Activated T-cell treated with anti-CD3 and anti-CD28 coated beads, Interleukin-2, amount 50 U/mL, for 4 hours (primary cell): ENCODE measurements around the gene MBTPS2. TPM values are rescaled to one million over a fixed set of nuclear protein-coding genes. Genes with fewer than 3 reads are reported as not detected.

Source experiments
- ATAC-seq, 2 donors: fragments of 200-7000 bp; cut with Tn5 transposase; one replicate each; pipeline ENCODE4 v1.10.0; 2021
- DNase-seq: peaks from one replicate; pipeline ENCODE4 v3.0.0-alpha.2; 2020
- H3K27me3 Mint-ChIP-seq: one replicate; pipeline ENCODE4 v1.8.0; 2021; ENCODE audit warnings: low read depth, mixed read lengths
- H3K36me3 Mint-ChIP-seq: one replicate; pipeline ENCODE4 v1.8.0; 2022; ENCODE audit warnings: mixed read lengths; ENCODE audit not compliant: insufficient read depth
- H3K4me1 Mint-ChIP-seq: one replicate; pipeline ENCODE4 v1.8.0; 2021; ENCODE audit warnings: low read depth, mixed read lengths
- H3K4me3 Mint-ChIP-seq: one replicate; pipeline ENCODE4 v1.8.0; 2021; ENCODE audit warnings: mild to moderate bottlenecking, moderate library complexity, mixed read lengths
- H3K9me3 Mint-ChIP-seq: one replicate; pipeline ENCODE4 v1.8.0; 2021; ENCODE audit warnings: mixed read lengths
- total RNA-seq, 3 donors: library from RNA; stranded (reverse); gene quantifications; one replicate each; pipeline ENCODE4 v1.2.1, GENCODE V29; 2021

Gene MBTPS2
- total RNA-seq, 3 donors from 2014 or later, result 6.2 to 7.4 (median 6.4) TPM

DNA sequence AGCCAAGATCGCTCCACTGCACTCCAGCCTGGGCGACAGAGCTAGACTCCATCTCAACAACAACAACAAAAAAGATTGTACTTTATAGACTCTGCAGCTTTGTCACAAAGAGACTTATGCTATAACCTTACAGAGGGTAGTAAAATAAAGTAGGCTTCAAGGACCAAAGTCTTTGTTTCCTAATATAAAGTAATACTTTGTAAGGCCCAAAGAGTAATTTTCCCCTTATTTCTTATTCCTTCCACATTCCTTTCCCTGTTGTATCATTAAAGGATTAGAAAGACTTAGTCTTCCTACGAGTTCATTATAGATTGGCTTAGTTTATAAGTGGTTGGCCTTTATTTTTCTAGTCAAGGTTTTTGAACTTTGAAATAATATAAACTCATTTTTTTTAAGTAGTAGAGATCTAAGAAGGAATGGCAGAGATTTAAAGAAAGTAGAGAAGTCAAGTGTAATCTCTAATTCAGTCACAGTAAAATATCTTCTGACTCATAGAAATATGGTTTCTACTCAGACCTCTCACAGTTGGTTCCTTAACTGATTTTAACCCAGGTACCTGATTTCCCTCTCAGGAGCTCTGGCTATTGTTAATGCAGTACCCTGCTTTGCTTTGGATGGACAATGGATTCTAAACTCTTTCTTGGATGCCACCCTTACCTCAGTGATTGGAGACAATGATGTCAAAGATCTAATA lies 42.6 kb downstream of the MBTPS2 start:
- H3K4me1 Mint-ChIP-seq, result no peaks in the 10 kb centered on the region
- DNase-seq, result no peak
- no peaks in the 10 kb centered on the region for H3K9me3 Mint-ChIP-seq
- ATAC-seq, result no peak
- H3K4me3 Mint-ChIP-seq, result no peak overlapping the region
- no peaks in the 10 kb centered on the region for H3K27me3 Mint-ChIP-seq
- peaks cover 5% of the 10 kb centered on the region for H3K36me3 Mint-ChIP-seq

- H3K9me3 Mint-ChIP-seq, result no peaks in the 10 kb centered on the region
- H3K36me3 Mint-ChIP-seq, result peaks cover 7% of the 10 kb centered on the region
- H3K27me3 Mint-ChIP-seq, result no peaks in the 10 kb centered on the region
- no peak overlapping the region for H3K4me3 Mint-ChIP-seq
- ATAC-seq (no peak), DNase-seq (no peak)
- no peaks in the 10 kb centered on the region for H3K4me1 Mint-ChIP-seq
Measured at GRCh38 chrX:21883258-21883657, 43.8 kb downstream of the MBTPS2 start.

- Mint-ChIP-seq H3K36me3 (peaks cover 7% of the 10 kb centered on the region), H3K27me3 (no peaks in the 10 kb centered on the region), H3K4me1 (no peaks in the 10 kb centered on the region), H3K4me3 (no peak overlapping the region), H3K9me3 (no peaks in the 10 kb centered on the region)
- DNase-seq (no peak), ATAC-seq (no peak)
Measured at GRCh38 chrX:21885568-21885967, 46.2 kb downstream of the MBTPS2 start.

GRCh38 chrX:21905313-21905712 lies 65.9 kb downstream of the MBTPS2 start:
- Mint-ChIP-seq H3K4me1 (no peaks in the 10 kb centered on the region), H3K36me3 (no peaks in the 10 kb centered on the region), H3K4me3 (no peak overlapping the region), H3K27me3 (no peaks in the 10 kb centered on the region), H3K9me3 (no peaks in the 10 kb centered on the region)
- DNase-seq, result no peak
- no peak for ATAC-seq

- H3K36me3 Mint-ChIP-seq, result no peaks in the 10 kb centered on the region
- H3K27me3 Mint-ChIP-seq, result no peaks in the 10 kb centered on the region
- no peaks in the 10 kb centered on the region for H3K9me3 Mint-ChIP-seq
- no peak overlapping the region for H3K4me3 Mint-ChIP-seq
- DNase-seq (no peak), ATAC-seq (no peak)
- no peaks in the 10 kb centered on the region for H3K4me1 Mint-ChIP-seq
Measured at GRCh38 chrX:21905953-21906352, 66.5 kb downstream of the MBTPS2 start.

DNA sequence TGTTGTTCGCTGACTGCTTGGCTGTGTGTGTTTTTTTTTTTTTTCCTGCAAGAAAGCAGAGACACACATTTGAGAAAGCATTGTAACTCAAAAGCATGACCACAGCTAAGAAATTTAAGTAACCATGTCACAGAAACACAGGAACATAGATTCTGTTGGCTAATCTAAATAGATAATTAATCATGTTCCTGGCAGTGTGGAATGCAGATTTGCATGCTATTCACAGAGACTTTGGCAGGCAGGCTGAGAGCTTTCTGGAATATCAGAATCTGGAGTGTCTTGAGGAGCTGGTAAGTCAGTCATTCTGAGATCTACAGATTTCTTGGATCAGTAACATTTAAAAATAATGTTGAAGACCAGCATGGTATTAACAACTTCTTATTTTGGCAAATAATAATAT lies 67.8 kb downstream of the MBTPS2 start:
- Mint-ChIP-seq H3K9me3 (no peaks in the 10 kb centered on the region), H3K27me3 (no peaks in the 10 kb centered on the region), H3K4me3 (no peak overlapping the region), H3K36me3 (peaks cover 1% of the 10 kb centered on the region), H3K4me1 (no peaks in the 10 kb centered on the region)
- no peak for DNase-seq
- ATAC-seq, result no peak

- Mint-ChIP-seq H3K9me3 (no peaks in the 10 kb centered on the region), H3K36me3 (peaks cover 1% of the 10 kb centered on the region), H3K27me3 (no peaks in the 10 kb centered on the region), H3K4me1 (no peaks in the 10 kb centered on the region), H3K4me3 (no peak overlapping the region)
- DNase-seq (no peak), ATAC-seq (no peak)
Measured at GRCh38 chrX:21911481-21911880, 72.1 kb downstream of the MBTPS2 start.

DNA sequence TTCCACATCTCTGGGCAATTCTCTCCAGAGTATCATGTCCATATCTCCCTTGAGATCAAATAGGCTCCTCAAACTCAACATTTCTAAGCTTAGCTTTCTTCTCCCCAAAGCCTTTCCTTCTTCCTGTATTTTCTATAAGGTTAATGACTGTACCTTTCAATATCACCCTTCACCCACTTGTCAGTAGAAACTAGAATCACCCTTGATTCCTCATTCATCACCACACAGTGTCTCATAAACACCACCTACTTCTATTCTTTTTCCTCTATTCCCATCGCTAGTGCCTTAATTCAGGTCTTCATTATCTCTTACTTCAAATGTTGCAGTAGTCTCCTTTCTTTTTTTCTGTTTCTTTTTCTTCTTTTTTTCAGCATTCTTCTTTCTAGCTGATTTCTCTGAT lies 72.8 kb downstream of the MBTPS2 start:
- Mint-ChIP-seq H3K9me3 (no peaks in the 10 kb centered on the region), H3K36me3 (peaks cover 1% of the 10 kb centered on the region), H3K4me1 (no peaks in the 10 kb centered on the region), H3K4me3 (no peak overlapping the region), H3K27me3 (no peaks in the 10 kb centered on the region)
- no peak for DNase-seq
- ATAC-seq, result no peak

DNA sequence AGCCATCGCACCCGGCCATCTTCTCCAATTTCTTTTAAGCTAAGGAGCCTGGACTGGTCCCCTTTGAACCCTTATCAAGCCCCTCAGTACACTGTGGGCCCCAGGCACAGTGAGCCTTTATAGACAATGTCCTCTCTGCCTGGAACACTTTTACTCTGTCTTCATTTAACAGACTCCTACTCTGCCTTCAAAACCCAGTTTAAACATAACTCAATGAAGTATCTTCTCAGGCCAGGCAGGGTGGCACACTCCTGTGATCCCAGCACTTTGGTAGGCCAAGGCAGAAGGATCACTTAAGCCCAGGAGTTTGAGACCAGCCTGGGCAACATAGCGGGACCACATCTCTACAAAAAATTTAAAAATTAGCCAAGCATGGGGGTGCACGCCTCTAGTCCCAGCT lies 73.6 kb downstream of the MBTPS2 start:
- Mint-ChIP-seq H3K4me1 (no peaks in the 10 kb centered on the region), H3K4me3 (no peak overlapping the region), H3K36me3 (peaks cover 1% of the 10 kb centered on the region), H3K27me3 (no peaks in the 10 kb centered on the region), H3K9me3 (no peaks in the 10 kb centered on the region)
- DNase-seq (no peak), ATAC-seq (no peak)

DNA sequence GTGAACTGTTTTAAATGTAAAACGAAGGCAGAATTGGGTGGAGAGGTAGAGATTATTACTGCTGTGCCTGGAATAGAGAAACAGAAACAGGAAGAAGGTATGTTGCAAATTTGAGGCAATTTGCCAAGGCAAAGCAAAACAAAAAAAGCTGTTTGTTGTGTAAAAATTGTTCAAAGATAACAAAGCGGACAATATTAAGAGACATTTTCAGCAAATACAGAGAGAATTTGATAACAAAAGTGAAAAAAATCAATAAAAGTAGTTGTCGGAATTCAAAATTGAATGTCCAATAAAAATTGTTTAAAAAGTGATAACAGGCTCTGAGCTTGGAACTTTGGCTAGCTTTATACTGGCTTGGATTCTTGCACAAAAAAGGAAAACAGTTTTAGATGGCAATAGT lies 86.7 kb downstream of the MBTPS2 start:
- no peak for ATAC-seq
- no peak overlapping the region for H3K4me3 Mint-ChIP-seq

DNA sequence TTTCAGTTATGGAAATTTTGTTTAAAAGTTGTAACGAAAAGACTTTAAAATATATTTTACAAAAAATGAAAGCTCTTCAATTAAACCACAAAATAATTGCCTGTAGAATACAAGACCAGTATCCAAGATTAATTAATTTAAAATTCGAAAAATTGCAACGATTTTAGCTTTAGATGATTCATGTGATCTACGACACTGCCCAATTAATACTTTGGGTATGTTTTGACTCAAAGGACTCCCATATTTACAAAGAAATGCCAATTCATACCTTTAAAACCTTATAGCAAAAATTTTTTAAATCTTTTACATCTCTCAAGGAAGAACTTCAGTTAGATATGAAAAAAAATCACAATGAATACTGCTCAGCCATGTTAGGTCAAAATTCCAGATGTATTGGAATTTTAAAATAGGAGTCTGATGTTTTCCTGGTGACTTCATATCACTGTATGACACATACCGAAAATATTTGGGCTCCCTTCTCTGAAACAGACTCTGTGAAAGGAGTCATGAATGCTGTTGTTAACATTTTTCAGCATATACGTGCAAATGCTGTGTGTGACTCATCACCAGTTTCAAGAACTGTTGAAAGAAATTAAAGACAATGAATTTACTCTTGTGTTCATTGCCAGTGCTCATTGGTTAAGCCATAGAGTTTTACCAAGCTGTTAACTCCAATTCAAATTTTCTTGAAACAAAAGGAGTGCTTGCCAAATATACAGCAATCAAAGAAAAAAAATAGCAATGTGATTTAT lies 87.3 kb downstream of the MBTPS2 start:
- no peaks in the 10 kb centered on the region for H3K9me3 Mint-ChIP-seq

More for the DNA sequence above, 86.7 kb downstream of the MBTPS2 start:
- Mint-ChIP-seq H3K36me3 (no peaks in the 10 kb centered on the region), H3K4me1 (peaks cover 17% of the 10 kb centered on the region), H3K27me3 (no peaks in the 10 kb centered on the region), H3K9me3 (no peaks in the 10 kb centered on the region)
- DNase-seq, result no peak

DNA sequence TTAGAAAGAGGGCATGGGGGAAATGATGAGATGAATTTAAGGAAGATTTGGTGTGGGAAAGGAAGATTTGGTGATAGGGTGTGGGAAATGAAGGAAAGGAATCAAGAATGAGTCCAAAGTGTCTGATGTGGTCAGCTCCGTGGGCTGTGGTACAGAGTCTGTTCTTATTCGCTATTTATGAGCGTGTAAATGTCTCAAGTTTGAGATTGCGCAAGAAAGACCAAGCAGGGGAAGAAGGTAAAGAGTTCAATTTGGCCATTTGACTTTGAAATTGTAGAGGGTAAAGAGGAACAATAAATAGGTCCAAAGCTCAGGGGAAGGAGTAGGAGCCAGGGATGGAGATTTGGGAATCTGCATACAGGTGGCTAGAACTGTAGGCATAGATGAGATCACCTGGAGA lies 89.8 kb downstream of the MBTPS2 start:
- Mint-ChIP-seq H3K9me3 (no peaks in the 10 kb centered on the region), H3K27me3 (no peaks in the 10 kb centered on the region), H3K36me3 (no peaks in the 10 kb centered on the region), H3K4me1 (peaks cover 17% of the 10 kb centered on the region), H3K4me3 (no peak overlapping the region)
- DNase-seq, result no peak
- ATAC-seq, result no peak

More for the DNA sequence above, 87.3 kb downstream of the MBTPS2 start:
- Mint-ChIP-seq H3K36me3 (no peaks in the 10 kb centered on the region), H3K27me3 (no peaks in the 10 kb centered on the region), H3K4me3 (no peak overlapping the region), H3K4me1 (peaks cover 17% of the 10 kb centered on the region)
- ATAC-seq, result peak; percentile 71 to 83
- DNase-seq, result no peak

DNA sequence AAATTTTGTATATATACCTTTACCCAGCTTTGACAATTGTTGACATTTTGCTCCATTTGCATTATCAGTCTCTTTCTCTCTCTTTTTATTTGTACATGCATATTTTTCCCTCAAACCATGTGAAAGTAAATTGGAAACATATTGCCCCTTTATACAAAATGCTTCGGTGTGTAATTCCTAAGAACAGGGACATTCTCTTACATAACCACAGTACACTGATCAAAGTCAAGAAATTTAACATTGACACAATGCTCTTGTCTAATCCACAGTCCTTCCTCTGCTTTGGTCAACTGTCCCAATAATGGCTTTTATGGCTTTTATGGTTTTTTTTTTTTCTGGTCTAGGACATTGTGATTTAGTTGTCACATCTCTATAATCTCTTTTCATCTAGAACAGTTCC lies 91.6 kb downstream of the MBTPS2 start:
- no peak overlapping the region for H3K4me3 Mint-ChIP-seq
- no peak for DNase-seq

DNA sequence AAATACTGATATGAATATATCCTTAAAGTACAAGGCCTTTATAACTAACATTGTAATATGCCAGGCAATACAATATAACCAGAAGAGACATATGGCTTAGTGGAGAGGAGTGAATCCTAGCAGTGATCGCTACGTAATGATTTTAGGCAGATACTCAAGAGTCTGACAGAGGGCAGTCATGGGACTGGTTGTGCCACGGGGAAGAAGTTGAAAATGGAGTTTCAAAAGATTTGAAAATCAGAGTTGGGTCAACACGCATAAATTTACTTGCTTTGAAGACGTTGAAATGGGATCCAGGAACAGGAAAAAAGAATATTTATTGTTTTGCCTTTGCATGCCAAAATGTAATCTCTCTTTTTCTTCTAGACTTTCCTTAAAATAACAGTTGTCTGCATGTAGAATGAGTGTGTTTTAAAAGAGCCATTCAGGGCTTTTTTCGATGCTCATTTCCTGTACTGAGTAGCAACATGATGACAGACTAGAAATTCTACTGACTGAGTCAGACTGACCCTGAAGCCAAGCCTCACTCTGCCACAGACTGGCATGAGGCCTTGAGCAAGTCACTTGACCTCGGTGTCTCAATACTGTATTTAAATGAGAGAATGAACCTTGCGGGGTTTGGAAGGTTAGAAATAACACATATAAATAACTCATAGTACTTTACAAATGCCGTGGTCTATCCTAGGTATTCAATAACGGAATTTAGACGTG lies 93.0 kb downstream of the MBTPS2 start:
- H3K36me3 Mint-ChIP-seq, result no peaks in the 10 kb centered on the region
- ATAC-seq (peak in 1 of 2 donors; percentile 32), DNase-seq (no peak)
- H3K9me3 Mint-ChIP-seq, result no peaks in the 10 kb centered on the region
- H3K4me3 Mint-ChIP-seq, result no peak overlapping the region
- no peaks in the 10 kb centered on the region for H3K27me3 Mint-ChIP-seq
- H3K4me1 Mint-ChIP-seq, result peaks cover 11% of the 10 kb centered on the region

More for the DNA sequence above, 91.6 kb downstream of the MBTPS2 start:
- ATAC-seq, result no peak
- Mint-ChIP-seq H3K9me3 (no peaks in the 10 kb centered on the region), H3K27me3 (no peaks in the 10 kb centered on the region), H3K36me3 (no peaks in the 10 kb centered on the region), H3K4me1 (peaks cover 17% of the 10 kb centered on the region)
